ENCODE results near the gene HSP90AB1. TPM values are rescaled to one million over a fixed set of nuclear protein-coding genes. Genes with fewer than 3 reads are reported as not detected.

Gene HSP90AB1
- total and polyA plus RNA-seq, 9 of the 15 experiments (the other 6 are each of a cell fraction or from before 2014, with no cell fraction given): 1,780 to 3,358 (median 2,262) TPM

DNA sequence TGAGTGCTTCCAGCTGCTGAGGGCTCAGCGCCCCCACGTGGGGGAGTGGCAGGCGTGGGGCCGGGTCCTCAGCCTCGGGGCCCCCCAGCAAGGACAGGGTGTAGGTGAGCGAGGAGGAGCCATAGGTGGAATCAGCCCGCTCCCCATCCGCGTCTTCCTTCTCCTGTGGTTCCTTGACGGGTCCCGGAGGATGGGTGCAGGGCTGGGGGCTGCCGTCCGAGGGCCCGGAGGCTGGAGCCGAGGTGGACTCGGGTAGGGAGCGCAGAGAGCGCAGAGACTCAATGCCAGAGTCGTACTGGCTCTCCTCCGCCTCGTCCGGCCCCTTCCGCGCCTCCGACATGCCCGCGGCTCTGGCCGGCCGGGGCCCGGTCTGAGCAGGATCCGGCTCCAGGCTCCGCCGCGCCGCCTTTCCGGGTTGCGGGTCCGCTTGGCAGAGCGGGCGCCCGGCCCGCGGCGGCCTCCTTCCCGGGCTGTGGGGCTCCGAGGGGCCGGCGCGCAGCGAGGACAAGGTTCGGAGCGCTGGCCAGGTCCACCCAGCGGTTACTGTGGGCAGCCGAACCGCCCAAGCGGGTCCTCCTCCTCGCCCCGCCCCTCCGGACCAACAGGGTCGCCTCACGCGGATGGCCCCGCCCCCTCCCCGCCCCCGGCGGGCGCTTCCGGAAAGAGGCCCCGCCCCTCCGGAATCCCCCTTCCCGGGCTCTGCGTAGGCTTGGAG, 18.3 kb downstream of the HSP90AB1 start, which contains the start of gene NFKBIE (continued):
- TF ChIP-seq, protein P1, sequence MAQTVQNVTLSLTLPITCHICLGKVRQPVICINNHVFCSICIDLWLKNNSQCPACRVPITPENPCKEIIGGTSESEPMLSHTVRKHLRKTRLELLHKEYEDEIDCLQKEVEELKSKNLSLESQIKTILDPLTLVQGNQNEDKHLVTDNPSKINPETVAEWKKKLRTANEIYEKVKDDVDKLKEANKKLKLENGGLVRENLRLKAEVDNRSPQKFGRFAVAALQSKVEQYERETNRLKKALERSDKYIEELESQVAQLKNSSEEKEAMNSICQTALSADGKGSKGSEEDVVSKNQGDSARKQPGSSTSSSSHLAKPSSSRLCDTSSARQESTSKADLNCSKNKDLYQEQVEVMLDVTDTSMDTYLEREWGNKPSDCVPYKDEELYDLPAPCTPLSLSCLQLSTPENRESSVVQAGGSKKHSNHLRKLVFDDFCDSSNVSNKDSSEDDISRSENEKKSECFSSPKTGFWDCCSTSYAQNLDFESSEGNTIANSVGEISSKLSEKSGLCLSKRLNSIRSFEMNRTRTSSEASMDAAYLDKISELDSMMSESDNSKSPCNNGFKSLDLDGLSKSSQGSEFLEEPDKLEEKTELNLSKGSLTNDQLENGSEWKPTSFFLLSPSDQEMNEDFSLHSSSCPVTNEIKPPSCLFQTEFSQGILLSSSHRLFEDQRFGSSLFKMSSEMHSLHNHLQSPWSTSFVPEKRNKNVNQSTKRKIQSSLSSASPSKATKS (CRISPR knock-in tag; IDR thresholded peaks at IDR 0.05): no peak
- peak; percentile 32 for TF ChIP-seq KDM5B (IDR thresholded peaks at IDR 0.05; ENCODE audit: insufficient replicate concordance, low read depth, low read length)
- peak; percentile 64; the same call in 1 of the 2 replicates for TF ChIP-seq HNRNPL (IDR thresholded peaks at IDR 0.05; ENCODE audit: low read depth, low read length)
- TF ChIP-seq ZNF217 (CRISPR knock-in tag; IDR thresholded peaks at IDR 0.05): no peak
- TF ChIP-seq XRCC4 (IDR thresholded peaks at IDR 0.05; ENCODE audit: extremely low read depth, insufficient read depth, insufficient read length): no peak
- TF ChIP-seq MYBL2 (IDR thresholded peaks at IDR 0.05; ENCODE audit: low read depth): no peak
- TF ChIP-seq MYBL2 (CRISPR knock-in tag; IDR thresholded peaks at IDR 0.05; ENCODE audit: borderline replicate concordance): no peak
- TF ChIP-seq PTRF (tag; IDR thresholded peaks at IDR 0.05): no peak
- no peak for TF ChIP-seq ZNF75A (CRISPR knock-in tag; IDR thresholded peaks at IDR 0.05)
- TF ChIP-seq, protein P2, sequence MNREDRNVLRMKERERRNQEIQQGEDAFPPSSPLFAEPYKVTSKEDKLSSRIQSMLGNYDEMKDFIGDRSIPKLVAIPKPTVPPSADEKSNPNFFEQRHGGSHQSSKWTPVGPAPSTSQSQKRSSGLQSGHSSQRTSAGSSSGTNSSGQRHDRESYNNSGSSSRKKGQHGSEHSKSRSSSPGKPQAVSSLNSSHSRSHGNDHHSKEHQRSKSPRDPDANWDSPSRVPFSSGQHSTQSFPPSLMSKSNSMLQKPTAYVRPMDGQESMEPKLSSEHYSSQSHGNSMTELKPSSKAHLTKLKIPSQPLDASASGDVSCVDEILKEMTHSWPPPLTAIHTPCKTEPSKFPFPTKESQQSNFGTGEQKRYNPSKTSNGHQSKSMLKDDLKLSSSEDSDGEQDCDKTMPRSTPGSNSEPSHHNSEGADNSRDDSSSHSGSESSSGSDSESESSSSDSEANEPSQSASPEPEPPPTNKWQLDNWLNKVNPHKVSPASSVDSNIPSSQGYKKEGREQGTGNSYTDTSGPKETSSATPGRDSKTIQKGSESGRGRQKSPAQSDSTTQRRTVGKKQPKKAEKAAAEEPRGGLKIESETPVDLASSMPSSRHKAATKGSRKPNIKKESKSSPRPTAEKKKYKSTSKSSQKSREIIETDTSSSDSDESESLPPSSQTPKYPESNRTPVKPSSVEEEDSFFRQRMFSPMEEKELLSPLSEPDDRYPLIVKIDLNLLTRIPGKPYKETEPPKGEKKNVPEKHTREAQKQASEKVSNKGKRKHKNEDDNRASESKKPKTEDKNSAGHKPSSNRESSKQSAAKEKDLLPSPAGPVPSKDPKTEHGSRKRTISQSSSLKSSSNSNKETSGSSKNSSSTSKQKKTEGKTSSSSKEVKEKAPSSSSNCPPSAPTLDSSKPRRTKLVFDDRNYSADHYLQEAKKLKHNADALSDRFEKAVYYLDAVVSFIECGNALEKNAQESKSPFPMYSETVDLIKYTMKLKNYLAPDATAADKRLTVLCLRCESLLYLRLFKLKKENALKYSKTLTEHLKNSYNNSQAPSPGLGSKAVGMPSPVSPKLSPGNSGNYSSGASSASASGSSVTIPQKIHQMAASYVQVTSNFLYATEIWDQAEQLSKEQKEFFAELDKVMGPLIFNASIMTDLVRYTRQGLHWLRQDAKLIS (CRISPR knock-in tag; IDR thresholded peaks at IDR 0.05): peak; percentile 87
- TF ChIP-seq ELF2 (CRISPR knock-in tag; IDR thresholded peaks at IDR 0.05): no peak
- TF ChIP-seq HDAC1 (IDR thresholded peaks at IDR 0.05): peak in 1 of 2 experiments; percentile 87; a peak in 2 of 4 replicates
- TF ChIP-seq, protein P3, sequence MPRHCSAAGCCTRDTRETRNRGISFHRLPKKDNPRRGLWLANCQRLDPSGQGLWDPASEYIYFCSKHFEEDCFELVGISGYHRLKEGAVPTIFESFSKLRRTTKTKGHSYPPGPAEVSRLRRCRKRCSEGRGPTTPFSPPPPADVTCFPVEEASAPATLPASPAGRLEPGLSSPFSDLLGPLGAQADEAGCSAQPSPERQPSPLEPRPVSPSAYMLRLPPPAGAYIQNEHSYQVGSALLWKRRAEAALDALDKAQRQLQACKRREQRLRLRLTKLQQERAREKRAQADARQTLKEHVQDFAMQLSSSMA (CRISPR knock-in tag; IDR thresholded peaks at IDR 0.05): 0 out of 2 replicates have a peak, but pooled peaks have one; percentile 27
- TF ChIP-seq NKRF (IDR thresholded peaks at IDR 0.05; ENCODE audit: borderline replicate concordance): peak; percentile 87
- TF ChIP-seq LCOR (CRISPR knock-in tag; IDR thresholded peaks at IDR 0.05): peak; percentile 76; the same call in 1 of the 2 replicates
- no peak for TF ChIP-seq ZNF239 (CRISPR knock-in tag; IDR thresholded peaks at IDR 0.05)
- no peak for TF ChIP-seq ZNF695 (CRISPR knock-in tag; IDR thresholded peaks at IDR 0.05)
- TF ChIP-seq RNF2 (IDR thresholded peaks at IDR 0.05): no peak
- TF ChIP-seq ZNF57 (CRISPR knock-in tag; IDR thresholded peaks at IDR 0.05): no peak
- TF ChIP-seq SMARCC2 (IDR thresholded peaks at IDR 0.05; ENCODE audit: low read depth): no peak
- no peak for TF ChIP-seq TFAM (CRISPR knock-in tag; conservative IDR thresholded peaks at IDR 0.05)

Data from K562 (cell line).